GM23338 (cell line): ENCODE results near the gene VPS45. TPM values are rescaled to one million over a fixed set of nuclear protein-coding genes. Genes with fewer than 3 reads are reported as not detected.
A peak's percentile ranks its signal among the peaks of the same experiment; 100 is the strongest.

ENCODE experiments used
- ATAC-seq: fragments of 200-7000 bp; cut with Tn5 transposase; 3 replicates; pipeline ENCODE4 v1.9.1; 2020
- DNase-seq: peaks from one replicate; pipeline ENCODE4 v3.0.0-alpha.2; 2015; ENCODE audit warnings: low spot score
- H2AFZ ChIP-seq: fragments of 200-600 bp; sonication (generic); 2 replicates; pipeline ENCODE4 v1.8.0; 2016; ENCODE audit warnings: antibody characterized with exemption, mild to moderate bottlenecking, moderate library complexity
- H3F3A ChIP-seq: fragments of 200-600 bp; sonication (generic); replicated peaks from 2 replicates; pipeline ENCODE4 v1.8.0; 2017; ENCODE audit warnings: antibody characterized with exemption, mixed run types, low read depth
- H3K27ac ChIP-seq: fragments of 200-600 bp; sonication (generic); 2 replicates; pipeline ENCODE4 v1.6.1; 2016; ENCODE audit warnings: low read depth
- H3K27me3 ChIP-seq: fragments of 200-600 bp; sonication (generic); 2 replicates; pipeline ENCODE4 v1.8.0; 2016; ENCODE audit warnings: mild to moderate bottlenecking, mixed run types, moderate library complexity; ENCODE audit not compliant: insufficient read depth
- H3K36me3 ChIP-seq: fragments of 200-600 bp; sonication (generic); 2 replicates; pipeline ENCODE4 v1.8.0; 2016; ENCODE audit warnings: mild to moderate bottlenecking; ENCODE audit not compliant: insufficient read depth
- H3K4me1 ChIP-seq: fragments of 200-600 bp; sonication (generic); 2 replicates; pipeline ENCODE4 v1.8.0; 2016; ENCODE audit warnings: mild to moderate bottlenecking, moderate library complexity; ENCODE audit not compliant: insufficient read depth
- H3K4me2 ChIP-seq: fragments of 200-600 bp; sonication (generic); 2 replicates; pipeline ENCODE4 v1.7.1; 2017; ENCODE audit warnings: mixed run types
- H3K4me3 ChIP-seq: fragments of 200-600 bp; sonication (generic); 2 replicates; pipeline ENCODE4 v1.6.1; 2016; ENCODE audit warnings: mixed run types
- H3K79me2 ChIP-seq: fragments of 200-600 bp; sonication (generic); replicated peaks from 2 replicates; pipeline ENCODE4 v1.8.0; 2017; ENCODE audit warnings: mild to moderate bottlenecking; ENCODE audit not compliant: insufficient read depth
- H3K9me2 ChIP-seq: fragments of 200-600 bp; sonication (generic); 2 replicates; pipeline ENCODE4 v1.8.0; 2017; ENCODE audit not compliant: insufficient read depth
- H4K20me1 ChIP-seq: fragments of 200-600 bp; sonication (generic); replicated peaks from 2 replicates; pipeline ENCODE4 v1.8.0; 2017; ENCODE audit warnings: mild to moderate bottlenecking; ENCODE audit not compliant: insufficient read depth
- H3K27ac Mint-ChIP-seq: 2 replicates; pipeline ENCODE4 v1.8.0; 2020; ENCODE audit warnings: inconsistent platforms, mild to moderate bottlenecking, moderate library complexity, mixed read lengths
- H3K27me3 Mint-ChIP-seq: 3 replicates; pipeline ENCODE4 v1.8.0; 2022; ENCODE audit warnings: low read depth, mild to moderate bottlenecking, moderate library complexity, mixed read lengths, inconsistent platforms; ENCODE audit not compliant: insufficient read depth, poor library complexity
- H3K36me3 Mint-ChIP-seq: 3 replicates; pipeline ENCODE4 v1.8.0; 2021; ENCODE audit warnings: low read depth, mild to moderate bottlenecking, inconsistent platforms, moderate library complexity, mixed read lengths
- H3K4me1 Mint-ChIP-seq: 3 replicates; pipeline ENCODE4 v1.8.0; 2020; ENCODE audit warnings: mild to moderate bottlenecking, inconsistent platforms, mixed read lengths
- H3K4me3 Mint-ChIP-seq: 3 replicates; pipeline ENCODE4 v1.8.0; 2021; ENCODE audit warnings: moderate library complexity, mild to moderate bottlenecking, inconsistent platforms, mixed read lengths
- H3K9me3 Mint-ChIP-seq: 3 replicates; pipeline ENCODE4 v1.8.0; 2020; ENCODE audit warnings: moderate library complexity, mild to moderate bottlenecking, inconsistent platforms, mixed read lengths
- CREB1 ChIP-seq: fragments of 250-450 bp; sonication (Bioruptor Pico); IDR thresholded peaks from 2 replicates; pipeline ENCODE4 v1.5.0; 2020; ENCODE audit warnings: low read depth, mild to moderate bottlenecking, moderate library complexity
- EZH2phosphoT487 ChIP-seq: fragments of 200-600 bp; sonication (generic); IDR thresholded peaks from one replicate; pipeline ENCODE4 v1.8.1; 2018; ENCODE audit warnings: antibody characterized with exemption; ENCODE audit not compliant: unreplicated experiment
- JUNB ChIP-seq: IDR thresholded peaks from one replicate; pipeline ENCODE4 v1.6.1; 2016; ENCODE audit warnings: antibody characterized with exemption; ENCODE audit not compliant: unreplicated experiment
- NANOG ChIP-seq: IDR thresholded peaks from 2 replicates; pipeline ENCODE4 v1.6.1; 2016; ENCODE audit warnings: antibody characterized with exemption, borderline replicate concordance
- POLR2AphosphoS5 ChIP-seq: IDR thresholded peaks from 2 replicates; pipeline ENCODE4 v1.6.1; 2016; ENCODE audit warnings: antibody characterized with exemption, low read depth
- ZNF114 ChIP-seq: fragments of 250-450 bp; sonication (Bioruptor Pico); IDR thresholded peaks from 2 replicates; pipeline ENCODE4 v1.5.0; 2020; ENCODE audit warnings: mild to moderate bottlenecking, moderate library complexity
- ZNF331 ChIP-seq: fragments of 250-450 bp; sonication (Bioruptor Pico); IDR thresholded peaks from 2 replicates; pipeline ENCODE4 v1.5.0; 2020; ENCODE audit warnings: low read depth, mild to moderate bottlenecking, moderate library complexity
- polyA plus RNA-seq: library from polyadenylated mRNA; unstranded; fragments of >200 nt; fragmentation: Nextera tagmentation; extraction: Ambion mirVana; gene quantifications from 2 replicates; pipeline ENCODE4 v1.2.1, GENCODE V29; 2016
- total RNA-seq: library from RNA; depleted of rRNA; stranded (reverse); fragments of >200 nt; shearing (Covaris generic); gene quantifications from 2 replicates; pipeline ENCODE4 v1.2.3, GENCODE V29; 2014
- TF ChIP-seq, protein P1 (sequence below): IDR thresholded peaks from one replicate; pipeline ENCODE4 v1.6.1; 2018; ENCODE audit warnings: antibody characterized with exemption; ENCODE audit not compliant: unreplicated experiment
- TF ChIP-seq, protein P2 (sequence below): IDR thresholded peaks from 2 replicates; pipeline ENCODE4 v1.6.1; 2016; ENCODE audit warnings: antibody characterized with exemption
- TF ChIP-seq, protein P3 (sequence below): fragments of 250-450 bp; sonication (Bioruptor Pico); IDR thresholded peaks from 2 replicates; pipeline ENCODE4 v1.5.0; 2020; ENCODE audit warnings: mild to moderate bottlenecking, moderate library complexity

VPS45 gene
- total and polyA plus RNA-seq, 2 experiments from 2014 or later = 23.5 to 37.5 TPM

DNA sequence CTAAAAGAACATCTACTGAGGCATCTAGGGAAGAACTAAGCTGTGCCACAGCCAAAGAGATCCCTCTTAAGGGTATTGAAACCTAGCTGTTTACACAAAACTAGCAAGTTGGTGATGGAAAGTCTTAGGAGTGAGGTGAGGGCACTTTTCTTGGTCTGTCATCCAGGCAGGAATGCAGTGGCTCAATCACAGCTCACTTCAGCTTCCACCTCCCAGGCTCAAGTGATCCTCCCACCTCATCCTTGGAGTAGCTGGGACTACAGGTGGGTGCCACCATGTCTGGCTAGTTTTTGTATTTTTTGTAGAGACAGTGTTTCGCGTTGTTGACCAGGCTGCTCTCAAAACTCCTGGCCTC lies 84.6 kb downstream of the VPS45 start:
- no peak for TF ChIP-seq ZNF114 (CRISPR knock-in tag)
- no peak for TF ChIP-seq EZH2phosphoT487
- no peak for TF ChIP-seq CREB1 (CRISPR knock-in tag)
- peaks cover 12% of the 10 kb centered on the region for H3K4me1 ChIP-seq
- Mint-ChIP-seq H3K27me3 (peaks cover 16% of the 10 kb centered on the region), H3K27ac (no peak overlapping the region), H3K4me3 (peak overlapping the region; percentile 90; the same call in 2 of the 3 replicates), H3K4me1 (peaks cover 23% of the 10 kb centered on the region), H3K36me3 (peaks cover 48% of the 10 kb centered on the region), H3K9me3 (no peaks in the 10 kb centered on the region)
- peaks cover 22% of the 10 kb centered on the region for H3K36me3 ChIP-seq
- H3K27ac ChIP-seq = no peak overlapping the region
- H3K79me2 ChIP-seq = peaks cover 16% of the 10 kb centered on the region
- no peaks in the 10 kb centered on the region for H3K9me2 ChIP-seq
- H2AFZ ChIP-seq = no peak overlapping the region
- DNase-seq = no peak
- H3K4me2 ChIP-seq = peak overlapping the region; percentile 96
- no peaks in the 10 kb centered on the region; the same call in 1 of the 2 replicates for H3F3A ChIP-seq
- peaks cover 33% of the 10 kb centered on the region for H3K27me3 ChIP-seq
- H3K4me3 ChIP-seq = peak overlapping the region; percentile 92; the same call in 1 of the 2 replicates
- ATAC-seq = no peak
- H4K20me1 ChIP-seq = no peaks in the 10 kb centered on the region; the same call in 1 of the 2 replicates

DNA sequence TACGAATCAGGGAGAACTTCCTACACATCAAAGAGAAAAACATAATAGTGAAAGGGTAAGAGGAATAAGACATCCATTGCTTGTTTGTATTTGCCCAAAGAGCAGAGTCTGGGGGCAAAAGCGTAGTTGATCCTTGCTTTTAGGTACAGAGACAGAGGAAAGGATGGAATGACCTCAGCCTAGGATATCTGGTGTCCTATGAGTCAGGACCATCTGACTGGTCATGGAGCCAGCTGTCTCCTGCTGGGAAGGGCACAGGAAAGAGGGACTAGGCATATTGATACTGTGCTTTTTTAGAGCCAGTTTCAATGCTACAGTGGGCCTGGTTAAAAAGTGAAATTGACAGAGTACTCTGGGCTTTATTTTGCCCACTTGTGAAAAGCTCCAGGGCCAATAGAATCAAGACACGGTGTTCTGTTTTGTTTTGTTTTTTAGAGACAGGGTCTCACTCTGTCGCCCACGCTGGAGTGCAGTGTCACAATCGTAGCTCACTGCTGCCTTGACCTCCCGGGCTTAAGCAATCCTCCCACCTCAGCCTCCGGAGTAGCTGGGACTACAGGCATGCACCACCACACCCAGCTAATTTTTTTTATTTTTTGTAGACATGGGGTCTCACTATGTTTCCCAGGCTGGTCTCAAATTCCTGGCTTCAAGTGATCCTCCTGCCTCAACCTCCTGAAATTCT lies 85.3 kb downstream of the VPS45 start:
- no peak for DNase-seq
- Mint-ChIP-seq H3K9me3 (no peaks in the 10 kb centered on the region), H3K4me1 (peaks cover 23% of the 10 kb centered on the region), H3K36me3 (peaks cover 56% of the 10 kb centered on the region), H3K4me3 (peak overlapping the region; percentile 27; the same call in 1 of the 3 replicates), H3K27ac (no peak overlapping the region), H3K27me3 (peaks cover 12% of the 10 kb centered on the region)
- Histone ChIP-seq H3K4me1 (peaks cover 12% of the 10 kb centered on the region), H3K36me3 (peaks cover 27% of the 10 kb centered on the region), H3F3A (no peaks in the 10 kb centered on the region; the same call in 1 of the 2 replicates), H3K27ac (no peak overlapping the region), H3K4me2 (no peak overlapping the region), H2AFZ (no peak overlapping the region), H3K9me2 (no peaks in the 10 kb centered on the region), H3K4me3 (no peak overlapping the region), H4K20me1 (peaks cover 1% of the 10 kb centered on the region; the same call in 1 of the 2 replicates), H3K27me3 (peaks cover 29% of the 10 kb centered on the region), H3K79me2 (peaks cover 16% of the 10 kb centered on the region)
- no peak for ATAC-seq
- no peak for TF ChIP-seq JUNB
- TF ChIP-seq POLR2AphosphoS5 = no peak
- TF ChIP-seq ZNF331 (CRISPR knock-in tag) = no peak
- no peak for TF ChIP-seq NANOG
- TF ChIP-seq, protein P1, sequence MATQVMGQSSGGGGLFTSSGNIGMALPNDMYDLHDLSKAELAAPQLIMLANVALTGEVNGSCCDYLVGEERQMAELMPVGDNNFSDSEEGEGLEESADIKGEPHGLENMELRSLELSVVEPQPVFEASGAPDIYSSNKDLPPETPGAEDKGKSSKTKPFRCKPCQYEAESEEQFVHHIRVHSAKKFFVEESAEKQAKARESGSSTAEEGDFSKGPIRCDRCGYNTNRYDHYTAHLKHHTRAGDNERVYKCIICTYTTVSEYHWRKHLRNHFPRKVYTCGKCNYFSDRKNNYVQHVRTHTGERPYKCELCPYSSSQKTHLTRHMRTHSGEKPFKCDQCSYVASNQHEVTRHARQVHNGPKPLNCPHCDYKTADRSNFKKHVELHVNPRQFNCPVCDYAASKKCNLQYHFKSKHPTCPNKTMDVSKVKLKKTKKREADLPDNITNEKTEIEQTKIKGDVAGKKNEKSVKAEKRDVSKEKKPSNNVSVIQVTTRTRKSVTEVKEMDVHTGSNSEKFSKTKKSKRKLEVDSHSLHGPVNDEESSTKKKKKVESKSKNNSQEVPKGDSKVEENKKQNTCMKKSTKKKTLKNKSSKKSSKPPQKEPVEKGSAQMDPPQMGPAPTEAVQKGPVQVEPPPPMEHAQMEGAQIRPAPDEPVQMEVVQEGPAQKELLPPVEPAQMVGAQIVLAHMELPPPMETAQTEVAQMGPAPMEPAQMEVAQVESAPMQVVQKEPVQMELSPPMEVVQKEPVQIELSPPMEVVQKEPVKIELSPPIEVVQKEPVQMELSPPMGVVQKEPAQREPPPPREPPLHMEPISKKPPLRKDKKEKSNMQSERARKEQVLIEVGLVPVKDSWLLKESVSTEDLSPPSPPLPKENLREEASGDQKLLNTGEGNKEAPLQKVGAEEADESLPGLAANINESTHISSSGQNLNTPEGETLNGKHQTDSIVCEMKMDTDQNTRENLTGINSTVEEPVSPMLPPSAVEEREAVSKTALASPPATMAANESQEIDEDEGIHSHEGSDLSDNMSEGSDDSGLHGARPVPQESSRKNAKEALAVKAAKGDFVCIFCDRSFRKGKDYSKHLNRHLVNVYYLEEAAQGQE = no peak
- TF ChIP-seq EZH2phosphoT487 = no peak
- no peak for TF ChIP-seq CREB1 (CRISPR knock-in tag)
- TF ChIP-seq, protein P2, sequence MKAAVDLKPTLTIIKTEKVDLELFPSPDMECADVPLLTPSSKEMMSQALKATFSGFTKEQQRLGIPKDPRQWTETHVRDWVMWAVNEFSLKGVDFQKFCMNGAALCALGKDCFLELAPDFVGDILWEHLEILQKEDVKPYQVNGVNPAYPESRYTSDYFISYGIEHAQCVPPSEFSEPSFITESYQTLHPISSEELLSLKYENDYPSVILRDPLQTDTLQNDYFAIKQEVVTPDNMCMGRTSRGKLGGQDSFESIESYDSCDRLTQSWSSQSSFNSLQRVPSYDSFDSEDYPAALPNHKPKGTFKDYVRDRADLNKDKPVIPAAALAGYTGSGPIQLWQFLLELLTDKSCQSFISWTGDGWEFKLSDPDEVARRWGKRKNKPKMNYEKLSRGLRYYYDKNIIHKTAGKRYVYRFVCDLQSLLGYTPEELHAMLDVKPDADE = no peak
- no peak for TF ChIP-seq ZNF114 (CRISPR knock-in tag)
- TF ChIP-seq, protein P3, sequence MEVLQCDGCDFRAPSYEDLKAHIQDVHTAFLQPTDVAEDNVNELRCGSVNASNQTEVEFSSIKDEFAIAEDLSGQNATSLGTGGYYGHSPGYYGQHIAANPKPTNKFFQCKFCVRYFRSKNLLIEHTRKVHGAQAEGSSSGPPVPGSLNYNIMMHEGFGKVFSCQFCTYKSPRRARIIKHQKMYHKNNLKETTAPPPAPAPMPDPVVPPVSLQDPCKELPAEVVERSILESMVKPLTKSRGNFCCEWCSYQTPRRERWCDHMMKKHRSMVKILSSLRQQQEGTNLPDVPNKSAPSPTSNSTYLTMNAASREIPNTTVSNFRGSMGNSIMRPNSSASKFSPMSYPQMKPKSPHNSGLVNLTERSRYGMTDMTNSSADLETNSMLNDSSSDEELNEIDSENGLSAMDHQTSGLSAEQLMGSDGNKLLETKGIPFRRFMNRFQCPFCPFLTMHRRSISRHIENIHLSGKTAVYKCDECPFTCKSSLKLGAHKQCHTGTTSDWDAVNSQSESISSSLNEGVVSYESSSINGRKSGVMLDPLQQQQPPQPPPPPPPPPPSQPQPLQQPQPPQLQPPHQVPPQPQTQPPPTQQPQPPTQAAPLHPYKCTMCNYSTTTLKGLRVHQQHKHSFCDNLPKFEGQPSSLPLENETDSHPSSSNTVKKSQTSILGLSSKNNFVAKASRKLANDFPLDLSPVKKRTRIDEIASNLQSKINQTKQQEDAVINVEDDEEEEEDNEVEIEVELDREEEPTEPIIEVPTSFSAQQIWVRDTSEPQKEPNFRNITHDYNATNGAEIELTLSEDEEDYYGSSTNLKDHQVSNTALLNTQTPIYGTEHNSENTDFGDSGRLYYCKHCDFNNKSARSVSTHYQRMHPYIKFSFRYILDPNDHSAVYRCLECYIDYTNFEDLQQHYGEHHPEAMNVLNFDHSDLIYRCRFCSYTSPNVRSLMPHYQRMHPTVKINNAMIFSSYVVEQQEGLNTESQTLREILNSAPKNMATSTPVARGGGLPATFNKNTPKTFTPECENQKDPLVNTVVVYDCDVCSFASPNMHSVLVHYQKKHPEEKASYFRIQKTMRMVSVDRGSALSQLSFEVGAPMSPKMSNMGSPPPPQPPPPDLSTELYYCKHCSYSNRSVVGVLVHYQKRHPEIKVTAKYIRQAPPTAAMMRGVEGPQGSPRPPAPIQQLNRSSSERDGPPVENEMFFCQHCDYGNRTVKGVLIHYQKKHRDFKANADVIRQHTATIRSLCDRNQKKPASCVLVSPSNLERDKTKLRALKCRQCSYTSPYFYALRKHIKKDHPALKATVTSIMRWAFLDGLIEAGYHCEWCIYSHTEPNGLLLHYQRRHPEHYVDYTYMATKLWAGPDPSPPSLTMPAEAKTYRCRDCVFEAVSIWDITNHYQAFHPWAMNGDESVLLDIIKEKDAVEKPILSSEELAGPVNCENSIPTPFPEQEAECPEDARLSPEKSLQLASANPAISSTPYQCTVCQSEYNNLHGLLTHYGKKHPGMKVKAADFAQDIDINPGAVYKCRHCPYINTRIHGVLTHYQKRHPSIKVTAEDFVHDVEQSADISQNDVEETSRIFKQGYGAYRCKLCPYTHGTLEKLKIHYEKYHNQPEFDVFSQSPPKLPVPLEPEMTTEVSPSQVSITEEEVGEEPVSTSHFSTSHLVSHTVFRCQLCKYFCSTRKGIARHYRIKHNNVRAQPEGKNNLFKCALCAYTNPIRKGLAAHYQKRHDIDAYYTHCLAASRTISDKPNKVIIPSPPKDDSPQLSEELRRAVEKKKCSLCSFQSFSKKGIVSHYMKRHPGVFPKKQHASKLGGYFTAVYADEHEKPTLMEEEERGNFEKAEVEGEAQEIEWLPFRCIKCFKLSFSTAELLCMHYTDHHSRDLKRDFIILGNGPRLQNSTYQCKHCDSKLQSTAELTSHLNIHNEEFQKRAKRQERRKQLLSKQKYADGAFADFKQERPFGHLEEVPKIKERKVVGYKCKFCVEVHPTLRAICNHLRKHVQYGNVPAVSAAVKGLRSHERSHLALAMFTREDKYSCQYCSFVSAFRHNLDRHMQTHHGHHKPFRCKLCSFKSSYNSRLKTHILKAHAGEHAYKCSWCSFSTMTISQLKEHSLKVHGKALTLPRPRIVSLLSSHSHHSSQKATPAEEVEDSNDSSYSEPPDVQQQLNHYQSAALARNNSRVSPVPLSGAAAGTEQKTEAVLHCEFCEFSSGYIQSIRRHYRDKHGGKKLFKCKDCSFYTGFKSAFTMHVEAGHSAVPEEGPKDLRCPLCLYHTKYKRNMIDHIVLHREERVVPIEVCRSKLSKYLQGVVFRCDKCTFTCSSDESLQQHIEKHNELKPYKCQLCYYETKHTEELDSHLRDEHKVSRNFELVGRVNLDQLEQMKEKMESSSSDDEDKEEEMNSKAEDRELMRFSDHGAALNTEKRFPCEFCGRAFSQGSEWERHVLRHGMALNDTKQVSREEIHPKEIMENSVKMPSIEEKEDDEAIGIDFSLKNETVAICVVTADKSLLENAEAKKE (CRISPR knock-in tag) = no peak
